Thyroid gland (tissue), 4 donors: ENCODE results near the gene MYO9B.

Source experiments
- POLR2A ChIP-seq, 2 donors: fragments of 450-650 bp; IDR thresholded peaks; one replicate each; pipeline ENCODE4 v1.6.1; 2017; ENCODE audit warnings: antibody characterized with exemption in 2 of 2, mild to moderate bottlenecking in 2 of 2, moderate library complexity in 1 of 2
- TF ChIP-seq, protein P1 (sequence below), 6 experiments: fragments of 200-600 bp in 3 of 6; fragments of 450-650 bp in 3 of 6; sonication (generic) in 3 of 6; IDR thresholded peaks; one replicate each; pipeline ENCODE4 v1.5.1; 2016 to 2019; ENCODE audit warnings: antibody characterized with exemption in 6 of 6, mild to moderate bottlenecking in 2 of 6, inconsistent platforms in 1 of 6, moderate library complexity in 1 of 6

GRCh38 chr19:17069193-17069592 is 6.4 kb upstream of the MYO9B start:
- TF ChIP-seq, protein P1, sequence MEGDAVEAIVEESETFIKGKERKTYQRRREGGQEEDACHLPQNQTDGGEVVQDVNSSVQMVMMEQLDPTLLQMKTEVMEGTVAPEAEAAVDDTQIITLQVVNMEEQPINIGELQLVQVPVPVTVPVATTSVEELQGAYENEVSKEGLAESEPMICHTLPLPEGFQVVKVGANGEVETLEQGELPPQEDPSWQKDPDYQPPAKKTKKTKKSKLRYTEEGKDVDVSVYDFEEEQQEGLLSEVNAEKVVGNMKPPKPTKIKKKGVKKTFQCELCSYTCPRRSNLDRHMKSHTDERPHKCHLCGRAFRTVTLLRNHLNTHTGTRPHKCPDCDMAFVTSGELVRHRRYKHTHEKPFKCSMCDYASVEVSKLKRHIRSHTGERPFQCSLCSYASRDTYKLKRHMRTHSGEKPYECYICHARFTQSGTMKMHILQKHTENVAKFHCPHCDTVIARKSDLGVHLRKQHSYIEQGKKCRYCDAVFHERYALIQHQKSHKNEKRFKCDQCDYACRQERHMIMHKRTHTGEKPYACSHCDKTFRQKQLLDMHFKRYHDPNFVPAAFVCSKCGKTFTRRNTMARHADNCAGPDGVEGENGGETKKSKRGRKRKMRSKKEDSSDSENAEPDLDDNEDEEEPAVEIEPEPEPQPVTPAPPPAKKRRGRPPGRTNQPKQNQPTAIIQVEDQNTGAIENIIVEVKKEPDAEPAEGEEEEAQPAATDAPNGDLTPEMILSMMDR (IDR thresholded peaks at IDR 0.05): no peak
- no peak for TF ChIP-seq POLR2A (IDR thresholded peaks at IDR 0.05)
